CMK (cell line): ENCODE data around the gene PSMB5.

Experiments used
- DNase-seq: peaks from one replicate; pipeline ENCODE4 v3.0.0-alpha.2; 2010; ENCODE audit warnings: low read depth

Gene PSMB5

GRCh38 chr14:22986508-22987054, 48.1 kb downstream of the PSMB5 start:
- peak; percentile 59 for DNase-seq

- DNase-seq: no peak
These were observed 48.7 kb downstream of the PSMB5 start for GRCh38 chr14:22985894-22986507.

DNA sequence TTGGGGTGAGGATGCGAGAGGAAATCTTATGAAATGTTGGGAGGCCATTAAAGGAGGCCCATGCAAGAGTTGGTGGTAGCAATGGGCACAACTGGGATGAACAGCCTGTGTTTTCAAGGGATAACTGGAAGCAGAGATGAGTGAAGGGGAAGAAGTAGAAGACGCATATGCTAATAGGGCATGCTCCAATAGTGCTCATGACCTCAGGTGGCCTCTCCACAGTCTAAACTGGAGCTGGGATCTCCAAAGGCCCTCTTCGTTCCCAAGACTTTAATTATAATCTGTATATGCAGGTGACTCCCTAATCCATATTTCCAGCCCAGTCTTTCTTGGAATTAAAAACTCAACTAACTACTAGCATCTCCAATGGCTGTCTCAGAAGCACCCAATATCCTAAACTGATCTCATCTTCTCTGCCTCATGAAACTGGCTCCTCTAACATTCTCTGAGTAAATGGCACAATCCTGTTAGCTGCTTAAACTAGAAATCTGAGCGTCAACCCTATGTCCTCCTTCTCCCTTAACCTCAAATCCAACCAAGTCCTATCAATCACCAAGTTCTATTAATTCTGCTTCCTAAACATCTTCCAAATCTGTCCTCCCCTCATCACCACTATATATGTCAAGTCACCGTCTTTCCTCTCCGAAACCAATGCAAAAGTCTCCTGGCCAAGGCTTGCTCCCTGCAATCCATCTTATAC, 49.6 kb downstream of the PSMB5 start:
- DNase-seq: no peak

DNA sequence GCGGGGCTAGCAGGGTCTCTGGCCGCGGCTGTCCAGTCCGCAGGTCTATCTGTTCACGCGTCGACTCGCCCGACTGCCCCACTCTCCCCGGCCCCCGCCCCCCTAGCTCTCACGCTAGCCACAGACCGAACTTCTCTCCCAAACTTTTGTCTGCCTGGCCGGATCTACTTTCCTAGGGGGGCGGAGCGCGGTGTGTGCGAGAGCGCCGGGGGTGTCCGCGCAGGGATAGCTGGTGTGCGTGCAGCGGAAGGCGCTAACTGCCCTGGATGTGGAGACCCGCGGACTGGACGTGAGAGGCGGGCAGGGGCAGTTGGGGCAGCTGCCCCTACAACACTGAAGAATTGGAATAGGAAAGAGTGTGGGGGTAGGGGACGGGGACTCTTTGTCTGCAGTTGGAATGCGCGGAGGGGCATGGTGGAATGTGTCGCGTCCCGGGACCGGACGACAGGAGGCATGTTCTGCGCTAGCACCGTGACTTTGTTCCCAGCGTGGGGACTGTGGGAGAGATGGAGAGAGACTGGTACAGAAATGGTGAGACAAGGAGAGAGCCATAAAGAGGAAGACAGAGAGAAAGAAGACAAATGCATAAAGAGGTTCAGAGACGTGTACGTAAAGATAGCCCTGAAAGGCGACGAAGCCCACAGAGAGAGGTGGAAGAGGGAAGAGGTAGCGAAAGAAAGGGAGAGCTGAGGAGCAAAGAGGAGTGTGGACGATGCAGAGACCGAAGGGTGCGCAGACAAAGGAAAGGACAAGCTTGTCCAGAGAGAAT, 52.0 kb downstream of the PSMB5 start, which contains the start of gene AJUBA:
Gene AJUBA, minus strand, starts transcription at position 75 of the 769 bp plus-strand sequence. CDS start 285 bp downstream, outside the sequence.
- DNase-seq: peak; percentile 78

DNA sequence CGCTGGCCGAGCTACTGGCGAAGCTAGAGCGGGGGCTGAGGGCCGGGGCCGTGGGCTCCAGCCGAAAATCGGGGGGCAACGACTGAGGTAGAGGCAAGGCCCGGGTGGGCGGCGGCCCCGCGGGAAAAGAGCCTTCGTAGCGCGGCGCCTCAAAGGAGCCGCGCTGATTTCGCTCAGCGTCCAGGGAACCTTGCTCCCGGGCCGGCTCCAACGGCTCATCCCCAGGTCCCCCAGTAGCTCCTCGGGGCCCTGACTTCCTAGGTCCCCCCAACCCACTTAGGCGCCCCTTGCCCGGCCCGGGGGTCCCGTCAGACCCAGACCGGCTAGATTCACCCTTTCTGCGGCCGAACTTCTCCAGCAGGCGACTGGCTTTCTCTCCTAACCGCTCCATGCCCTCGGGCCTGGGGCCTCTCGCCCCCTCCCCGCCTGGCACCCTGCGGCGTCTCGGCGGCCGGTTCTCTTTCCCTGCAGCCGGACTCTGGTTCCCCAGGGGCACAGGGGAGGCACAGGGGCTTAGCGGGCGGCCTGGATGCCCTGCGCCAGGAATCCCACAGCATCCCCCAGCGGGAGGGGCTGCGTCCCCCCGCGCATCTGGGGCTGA, 52.7 kb downstream of the PSMB5 start:
- DNase-seq: no peak

DNA sequence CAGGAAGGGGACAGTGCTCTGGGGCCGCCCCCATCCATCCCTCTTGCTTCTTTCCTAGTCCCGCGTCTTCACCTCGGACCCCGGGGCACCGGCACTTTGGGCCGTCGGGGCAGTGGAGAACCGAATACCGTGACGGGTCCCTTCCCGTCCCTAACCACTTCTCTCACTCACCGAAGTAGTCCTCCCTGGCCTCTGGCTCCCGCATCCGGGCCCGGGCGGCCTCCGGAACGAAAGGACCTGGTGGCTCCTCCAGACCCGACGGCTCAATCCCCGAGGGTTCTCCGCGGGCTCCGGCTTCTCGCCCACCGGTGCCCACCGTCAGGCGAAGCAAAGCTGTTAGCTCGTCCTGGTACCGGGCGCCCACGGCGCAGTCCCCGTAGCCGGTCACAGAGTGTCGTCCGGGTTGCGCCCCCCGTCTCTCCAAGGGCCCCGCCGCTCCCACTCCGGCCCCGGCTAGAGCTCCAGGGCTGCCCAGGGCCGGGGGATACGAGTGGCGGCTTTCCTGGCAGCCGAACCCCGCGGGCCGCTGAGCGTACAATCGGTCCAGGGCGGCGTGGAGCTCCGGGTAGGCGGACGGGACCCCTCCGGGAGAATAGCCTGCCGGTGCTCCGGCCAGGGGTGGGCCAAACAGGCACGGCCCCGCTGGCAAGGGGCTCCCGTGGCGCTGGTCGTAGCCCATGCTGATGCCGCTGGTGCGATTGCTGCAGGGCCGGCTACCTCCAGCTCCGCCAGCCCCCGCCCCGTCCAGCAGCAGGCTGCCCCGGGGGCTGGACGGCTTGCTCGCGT, 53.4 kb downstream of the PSMB5 start:
- no peak for DNase-seq

DNA sequence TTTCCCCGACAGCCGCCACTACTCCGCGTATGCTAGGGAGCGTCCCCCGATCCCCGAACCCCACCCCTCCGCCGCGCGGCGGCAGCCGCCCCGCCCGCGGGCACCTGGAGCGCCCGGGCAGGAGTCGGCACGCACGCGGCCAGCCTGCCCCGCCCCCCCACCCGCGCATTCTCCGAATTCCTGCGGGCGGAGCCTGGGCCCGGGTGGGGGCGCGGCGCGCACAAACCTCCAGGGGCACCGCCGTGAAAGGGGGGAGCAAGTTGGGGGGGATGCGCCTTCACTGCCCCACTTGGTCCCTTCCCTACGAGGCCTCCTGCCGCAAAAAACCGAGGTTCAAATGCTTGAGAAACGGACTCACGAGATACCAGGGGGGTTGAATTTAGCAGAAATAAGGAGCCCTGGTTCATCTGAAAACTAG, 54.0 kb downstream of the PSMB5 start:
- DNase-seq: no peak

- no peak for DNase-seq
These were observed 54.8 kb downstream of the PSMB5 start for GRCh38 chr14:22979748-22980392.

GRCh38 chr14:22978981-22979671, 55.6 kb downstream of the PSMB5 start:
- no peak for DNase-seq

DNA sequence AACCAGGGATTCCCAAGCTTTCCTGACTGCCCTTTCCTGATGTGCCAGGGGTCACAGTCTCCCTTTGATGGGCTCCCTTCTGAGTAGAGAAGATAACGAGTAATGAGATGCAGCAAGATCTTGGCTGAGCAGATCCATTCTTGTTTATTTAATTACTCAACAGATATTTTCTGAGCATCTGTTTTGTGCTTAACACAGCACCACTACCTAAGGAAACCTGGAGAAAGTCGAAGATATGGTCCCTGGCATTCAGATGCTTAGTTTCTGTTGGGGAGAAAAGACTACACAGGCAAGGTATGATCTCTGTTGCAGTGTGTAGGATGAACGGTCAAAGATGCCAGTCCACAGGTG, 56.2 kb downstream of the PSMB5 start:
- no peak for DNase-seq

DNA sequence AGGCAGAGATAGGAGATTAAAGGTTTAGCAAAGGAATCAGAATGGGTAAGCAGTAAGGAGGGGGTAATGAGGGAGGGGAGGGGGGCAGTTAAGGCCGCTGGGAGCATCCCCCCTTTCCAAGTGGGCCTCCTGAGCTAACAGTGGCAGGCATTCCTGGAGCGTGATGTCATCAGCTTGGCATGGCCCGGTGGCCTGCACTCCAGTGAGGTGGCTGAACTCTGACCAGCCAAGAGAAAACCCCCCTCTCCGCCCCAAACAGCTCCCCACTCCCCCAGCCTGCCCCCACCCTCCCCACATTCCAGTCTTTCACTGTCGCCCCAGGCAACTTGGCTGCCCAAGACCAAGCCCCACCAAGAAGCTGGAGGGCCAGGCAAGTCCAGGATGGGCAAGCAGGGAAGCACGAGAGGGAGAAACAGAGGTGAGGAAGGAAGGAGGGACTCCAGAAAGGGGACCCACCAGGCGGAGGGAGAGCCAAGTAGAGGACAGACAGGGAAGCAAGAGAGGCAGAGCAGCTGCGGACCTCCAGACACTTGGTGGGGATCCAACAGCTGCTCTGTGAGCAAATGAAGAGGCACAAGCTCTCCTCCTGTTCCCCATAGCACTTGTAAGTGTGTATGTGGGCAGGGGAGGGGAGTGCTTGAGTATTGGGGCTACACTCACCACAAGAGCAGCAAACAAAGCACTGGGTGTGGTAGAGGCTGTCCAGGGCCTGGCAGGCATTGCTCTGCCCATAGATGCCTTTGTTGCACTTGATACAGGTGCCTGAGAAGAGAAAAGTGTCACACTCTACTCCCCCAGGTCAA, 56.8 kb downstream of the PSMB5 start:
- no peak for DNase-seq

DNA sequence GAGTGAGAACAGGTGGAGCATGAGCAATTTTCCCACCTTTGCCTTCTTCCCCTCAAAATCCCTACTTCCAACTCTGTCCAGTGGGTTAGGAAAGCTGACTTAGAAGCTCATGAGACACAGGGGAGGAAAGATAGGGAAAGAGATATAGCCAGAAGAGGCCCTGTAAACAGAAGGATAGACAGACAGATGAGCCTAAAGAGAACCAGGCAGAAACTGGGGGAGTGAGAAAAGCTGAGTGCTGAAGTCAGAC, 57.3 kb downstream of the PSMB5 start:
- DNase-seq: no peak

GRCh38 chr14:22976620-22977433, 57.9 kb downstream of the PSMB5 start:
- DNase-seq: no peak
